Tibial nerve (tissue), 4 donors: ENCODE measurements around the gene SHKBP1. TPM values are rescaled to one million over a fixed set of nuclear protein-coding genes. Genes with fewer than 3 reads are reported as not detected.

ENCODE experiments used
- DNase-seq, 2 donors: peaks; one replicate each; pipeline ENCODE4 v3.0.0-alpha.2; 2019; ENCODE audit warnings: low spot score in 2 of 2
- H3K27ac ChIP-seq, 4 donors: fragments of 200-600 bp; sonication (generic) in 3 of 4; one replicate each; pipeline ENCODE4 v1.5.1; 2017 to 2019; ENCODE audit warnings: mild to moderate bottlenecking in 1 of 4
- H3K27me3 ChIP-seq, 2 donors: fragments of 200-600 bp; sonication (generic) in 1 of 2; one replicate each; pipeline versions ENCODE4 v1.5.1 to v1.6.0; 2017 to 2019
- H3K36me3 ChIP-seq, 3 donors: fragments of 200-600 bp; sonication (generic); one replicate each; pipeline ENCODE4 v1.5.1; 2018 to 2019
- H3K4me1 ChIP-seq, 4 donors: fragments of 200-600 bp; sonication (generic) in 3 of 4; one replicate each; pipeline ENCODE4 v1.5.1; 2017 to 2019
- H3K4me3 ChIP-seq, 4 donors: fragments of 200-600 bp; sonication (generic) in 3 of 4; one replicate each; pipeline ENCODE4 v1.5.1; 2017 to 2019; ENCODE audit warnings: mild to moderate bottlenecking in 1 of 4, moderate library complexity in 1 of 4
- H3K9me3 ChIP-seq, 4 donors: fragments of 200-600 bp; sonication (generic) in 3 of 4; one replicate each; pipeline ENCODE4 v1.5.1; 2017 to 2019
- CTCF ChIP-seq, 5 experiments: fragments of 200-600 bp in 3 of 5; fragments of 450-650 bp in 2 of 5; sonication (generic) in 3 of 5; IDR thresholded peaks; one replicate each; pipeline ENCODE4 v1.5.1; 2016 to 2019; ENCODE audit warnings: antibody characterized with exemption in 5 of 5, mild to moderate bottlenecking in 3 of 5, moderate library complexity in 2 of 5
- EP300 ChIP-seq, 2 donors: sonication (generic); formaldehyde crosslinking; IDR thresholded peaks; one replicate each; pipeline ENCODE4 v1.6.1; 2017; ENCODE audit warnings: antibody characterized with exemption in 2 of 2, mild to moderate bottlenecking in 1 of 2
- POLR2A ChIP-seq, 2 donors: fragments of 450-650 bp; IDR thresholded peaks; one replicate each; pipeline ENCODE4 v1.6.1; 2017; ENCODE audit warnings: antibody characterized with exemption in 2 of 2, mild to moderate bottlenecking in 2 of 2, moderate library complexity in 2 of 2
- WGBS, 2 donors: methylation state at CpG; one replicate each; pipeline ENCODE4 v1.1.5; 2018; 5-methylcytosine and 5-hydroxymethylcytosine counted together
- total RNA-seq, 4 donors: library from RNA; depleted of rRNA; stranded (reverse); fragments of >200 nt; gene quantifications; one replicate each; pipeline ENCODE4 v1.1.0, GENCODE V29; 2016

Gene SHKBP1
- total RNA-seq, 4 donors from 2014 or later, result 40.8 to 129 (median 51.2) TPM

- TF ChIP-seq POLR2A (IDR thresholded peaks at IDR 0.05), result no peak
- no peak for TF ChIP-seq EP300 (IDR thresholded peaks at IDR 0.05)
- no peak for TF ChIP-seq CTCF (IDR thresholded peaks at IDR 0.05)
- 90 to 93% methylated on average over 3 of the region's 3 CpGs for WGBS, 2 donors
- H3K27ac ChIP-seq, result no peak overlapping the region
- H3K4me1 ChIP-seq, result peaks cover 0 to 9% (median 2%) of the 10 kb centered on the region in 4 donors
- no peak for DNase-seq
- H3K36me3 ChIP-seq, result peaks cover 0 to 5% (median 0%) of the 10 kb centered on the region in 3 donors
- peaks cover 0 to 42% of the 10 kb centered on the region in 2 donors for H3K27me3 ChIP-seq
- no peaks in the 10 kb centered on the region for H3K9me3 ChIP-seq
- no peak overlapping the region for H3K4me3 ChIP-seq
Measured at GRCh38 chr19:40552848-40553247, 23.8 kb upstream of the SHKBP1 start.

- 25 to 29% methylated on average over 40 to 48 of the region's 69 CpGs for WGBS, 2 donors
- peaks cover 0 to 36% of the 10 kb centered on the region in 2 donors for H3K27me3 ChIP-seq
- no peaks in the 10 kb centered on the region for H3K9me3 ChIP-seq
- no peak overlapping the region for H3K4me3 ChIP-seq
- H3K36me3 ChIP-seq, result peaks cover 0 to 5% (median 0%) of the 10 kb centered on the region in 3 donors
- DNase-seq, result no peak
- TF ChIP-seq EP300 (IDR thresholded peaks at IDR 0.05) (no peak), CTCF (IDR thresholded peaks at IDR 0.05) (no peak), POLR2A (IDR thresholded peaks at IDR 0.05) (no peak)
- H3K4me1 ChIP-seq, result peaks cover 0 to 6% (median under 1%) of the 10 kb centered on the region in 4 donors
- H3K27ac ChIP-seq, result no peak overlapping the region
Measured at GRCh38 chr19:40553885-40554857, 22.5 kb upstream of the SHKBP1 start.

- Histone ChIP-seq H3K9me3 (no peaks in the 10 kb centered on the region), H3K4me3 (no peak overlapping the region), H3K4me1 (peaks cover 0 to 3% (median 0%) of the 10 kb centered on the region in 4 donors), H3K36me3 (peaks cover 0 to 16% (median 0%) of the 10 kb centered on the region in 3 donors), H3K27me3 (peaks cover 0 to 23% of the 10 kb centered on the region in 2 donors), H3K27ac (no peak overlapping the region)
- no peak for DNase-seq
- WGBS, 2 donors, result 79 to 85% methylated on average over 17 of the region's 17 CpGs
- no peak for TF ChIP-seq EP300 (IDR thresholded peaks at IDR 0.05)
- TF ChIP-seq CTCF (IDR thresholded peaks at IDR 0.05), result no peak
- TF ChIP-seq POLR2A (IDR thresholded peaks at IDR 0.05), result no peak
Measured at GRCh38 chr19:40555978-40556689, 20.5 kb upstream of the SHKBP1 start.

- WGBS, 2 donors, result 80 to 85% methylated on average over 24 of the region's 24 CpGs
- Histone ChIP-seq H3K4me3 (no peak overlapping the region), H3K27me3 (peaks cover 0 to 22% of the 10 kb centered on the region in 2 donors), H3K27ac (no peak overlapping the region), H3K4me1 (peaks cover 0 to 3% (median 0%) of the 10 kb centered on the region in 4 donors), H3K36me3 (peaks cover 0 to 16% (median 0%) of the 10 kb centered on the region in 3 donors), H3K9me3 (no peaks in the 10 kb centered on the region)
- no peak for DNase-seq
- TF ChIP-seq CTCF (IDR thresholded peaks at IDR 0.05), result no peak
- no peak for TF ChIP-seq POLR2A (IDR thresholded peaks at IDR 0.05)
- TF ChIP-seq EP300 (IDR thresholded peaks at IDR 0.05), result no peak
Measured at GRCh38 chr19:40556953-40557530, 19.6 kb upstream of the SHKBP1 start.
